ENCODE data around the gene MTA3. TPM values are rescaled to one million over a fixed set of nuclear protein-coding genes. Genes with fewer than 3 reads are reported as not detected.
"Not testable (repeated sequence)": the region's sequence is repeated elsewhere in the genome, so short reads cannot be mapped to it uniquely, and the experiment has no call there.

MTA3 gene
- total RNA-seq, 4 donors from 2014 or later = 40.0 to 73.2 (median 54.3) TPM

DNA sequence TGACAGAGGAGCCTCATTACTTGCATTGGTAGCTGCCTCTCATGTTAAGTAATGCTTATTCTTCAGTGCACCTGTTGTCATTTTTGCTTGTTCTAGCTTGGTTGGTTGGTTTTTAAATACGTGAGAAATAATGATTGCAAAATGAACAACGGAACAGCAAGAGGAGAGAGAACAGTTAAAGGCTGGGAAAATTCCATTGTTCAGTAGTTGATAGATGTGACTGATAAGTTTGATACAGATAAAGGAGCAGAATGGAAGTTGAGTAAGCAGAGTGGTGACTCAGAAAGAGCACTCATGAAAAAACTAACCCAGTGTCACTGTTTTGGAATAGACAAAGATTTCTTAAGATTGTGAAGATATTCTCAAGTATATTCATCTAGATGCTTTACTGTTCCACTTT lies 50.5 kb downstream of the MTA3 start:
- DNase-seq = no peak
- Histone ChIP-seq H3K4me1 (peaks cover 0 to 7% (median 3%) of the 10 kb centered on the region in 4 donors), H3K4me3 (no peak overlapping the region), H3K36me3 (peaks cover 0 to 10% (median 0%) of the 10 kb centered on the region in 4 donors), H3K9me3 (no peaks in the 10 kb centered on the region), H3K27me3 (no peaks in the 10 kb centered on the region), H3K27ac (no peak overlapping the region)
- no peak for TF ChIP-seq POLR2AphosphoS5 (IDR thresholded peaks at IDR 0.05)
- TF ChIP-seq EP300 (IDR thresholded peaks at IDR 0.05; ENCODE audit: low read depth) = no peak
- no peak for TF ChIP-seq POLR2A (IDR thresholded peaks at IDR 0.05)
- TF ChIP-seq, protein P1, sequence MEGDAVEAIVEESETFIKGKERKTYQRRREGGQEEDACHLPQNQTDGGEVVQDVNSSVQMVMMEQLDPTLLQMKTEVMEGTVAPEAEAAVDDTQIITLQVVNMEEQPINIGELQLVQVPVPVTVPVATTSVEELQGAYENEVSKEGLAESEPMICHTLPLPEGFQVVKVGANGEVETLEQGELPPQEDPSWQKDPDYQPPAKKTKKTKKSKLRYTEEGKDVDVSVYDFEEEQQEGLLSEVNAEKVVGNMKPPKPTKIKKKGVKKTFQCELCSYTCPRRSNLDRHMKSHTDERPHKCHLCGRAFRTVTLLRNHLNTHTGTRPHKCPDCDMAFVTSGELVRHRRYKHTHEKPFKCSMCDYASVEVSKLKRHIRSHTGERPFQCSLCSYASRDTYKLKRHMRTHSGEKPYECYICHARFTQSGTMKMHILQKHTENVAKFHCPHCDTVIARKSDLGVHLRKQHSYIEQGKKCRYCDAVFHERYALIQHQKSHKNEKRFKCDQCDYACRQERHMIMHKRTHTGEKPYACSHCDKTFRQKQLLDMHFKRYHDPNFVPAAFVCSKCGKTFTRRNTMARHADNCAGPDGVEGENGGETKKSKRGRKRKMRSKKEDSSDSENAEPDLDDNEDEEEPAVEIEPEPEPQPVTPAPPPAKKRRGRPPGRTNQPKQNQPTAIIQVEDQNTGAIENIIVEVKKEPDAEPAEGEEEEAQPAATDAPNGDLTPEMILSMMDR (IDR thresholded peaks at IDR 0.05) = no peak
- in situ Hi-C loops (cut with MboI; ENCODE audit: low pct_ligation_motif_present in 1 of 4, low pct_unique_long_range_greater_than_20kb in 1 of 4, low sequenced_read_pairs in 3 of 4) = no loop called here
- WGBS, 2 donors (ENCODE audit: low coverage in 1 of 2) = 87% methylated on average over 2 of the region's 2 CpGs
- intact Hi-C loops (cut with DNase I; ENCODE audit: low total_unique reads) = no loop called here

- DNase-seq; intact Hi-C loops (cut with DNase I; ENCODE audit: low total_unique reads); H3K9me3 ChIP-seq; H3K4me1 ChIP-seq; H3K27me3 ChIP-seq; in situ Hi-C loops (cut with MboI; ENCODE audit: low pct_ligation_motif_present in 1 of 4, low pct_unique_long_range_greater_than_20kb in 1 of 4, low sequenced_read_pairs in 3 of 4); H3K27ac ChIP-seq; H3K36me3 ChIP-seq; H3K4me3 ChIP-seq: not testable (repeated sequence)
- 91% methylated on average over 13 of the region's 26 CpGs; no CpG with 5 or more reads in 1 of the 2 donors for WGBS, 2 donors (ENCODE audit: low coverage in 1 of 2)
These were observed 53.2 kb downstream of the MTA3 start for GRCh38 chr2:42621626-42622025.

DNA sequence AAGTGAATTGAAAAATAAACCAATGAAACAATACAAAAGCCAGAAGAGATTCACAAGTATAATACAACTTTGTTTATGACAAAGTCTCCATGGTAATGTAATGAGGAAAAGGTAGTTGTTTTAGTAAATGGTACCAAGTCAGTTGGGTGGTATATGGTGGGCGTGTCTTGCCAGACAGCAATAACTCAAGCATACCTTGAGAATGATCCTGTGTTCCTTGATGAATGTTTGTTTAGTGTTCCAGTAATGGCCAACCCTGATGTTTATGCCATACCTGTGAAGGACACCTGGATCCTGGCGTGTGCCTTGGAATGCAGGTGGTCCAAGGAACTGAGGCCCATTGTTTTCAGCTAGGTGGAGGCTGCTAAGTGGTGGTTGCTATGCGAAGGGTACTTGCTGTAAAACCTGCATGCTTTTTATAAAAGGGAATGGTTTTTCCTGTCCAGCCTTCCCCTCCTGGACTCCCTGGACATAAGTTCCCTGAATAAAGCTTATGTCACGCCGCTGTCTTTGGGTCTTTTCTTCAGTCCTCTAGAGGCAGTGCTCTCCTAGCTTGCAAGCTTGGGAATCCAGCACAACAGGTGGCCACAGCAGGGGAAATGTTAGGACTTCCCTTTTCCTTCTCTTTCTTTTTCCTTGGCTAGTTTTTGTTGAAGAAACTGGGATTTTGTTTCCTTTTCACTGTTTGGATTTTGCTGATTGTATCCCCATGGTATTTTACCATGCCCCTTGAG lies 54.7 kb downstream of the MTA3 start:
- intact Hi-C loops (cut with DNase I; ENCODE audit: low total_unique reads) (no loop called here), in situ Hi-C loops (cut with MboI; ENCODE audit: low pct_ligation_motif_present in 1 of 4, low pct_unique_long_range_greater_than_20kb in 1 of 4, low sequenced_read_pairs in 3 of 4) (no loop called here)
- no peaks in the 10 kb centered on the region for H3K27me3 ChIP-seq
- H3K4me1 ChIP-seq = peaks cover 0 to 7% (median 3%) of the 10 kb centered on the region in 4 donors
- H3K27ac ChIP-seq = peak overlapping the region; percentile 68 to 80 (median 74)
- TF ChIP-seq EP300 (IDR thresholded peaks at IDR 0.05; ENCODE audit: low read depth) = no peak
- peak in 2 of 3 donors; percentile 25 to 36 for TF ChIP-seq POLR2AphosphoS5 (IDR thresholded peaks at IDR 0.05)
- TF ChIP-seq POLR2A (IDR thresholded peaks at IDR 0.05) = no peak
- TF ChIP-seq, protein P1 (IDR thresholded peaks at IDR 0.05) = peak in 2 of 5 experiments; percentile 15 to 26
- H3K4me3 ChIP-seq = no peak overlapping the region
- 38 to 51% methylated on average over 2 to 5 of the region's 5 CpGs for WGBS, 2 donors (ENCODE audit: low coverage in 1 of 2)
- no peaks in the 10 kb centered on the region for H3K36me3 ChIP-seq
- H3K9me3 ChIP-seq = no peaks in the 10 kb centered on the region
- DNase-seq = peak; percentile 52

DNA sequence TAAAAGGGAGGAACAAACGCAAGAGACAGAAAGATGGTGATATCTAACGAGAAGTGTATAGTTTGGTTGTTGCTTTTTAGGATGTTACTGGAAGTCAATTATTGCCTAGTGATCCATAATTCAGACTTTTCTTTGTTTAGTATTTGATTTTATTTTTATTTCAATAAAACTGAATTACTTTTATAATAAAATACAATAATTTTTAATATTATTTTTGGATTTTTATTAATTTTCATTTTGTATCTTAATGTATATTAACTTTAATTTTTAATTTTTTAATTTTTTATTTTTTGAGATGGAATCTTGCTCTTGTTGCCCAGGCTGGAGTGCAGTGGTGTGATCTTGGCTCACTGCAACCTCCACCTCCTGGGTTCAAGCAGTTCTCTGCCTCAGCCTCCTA lies 55.6 kb downstream of the MTA3 start:
- intact Hi-C loops (cut with DNase I; ENCODE audit: low total_unique reads) = no loop called here
- Histone ChIP-seq H3K4me3 (no peak overlapping the region), H3K27ac (peak overlapping the region; percentile 68 to 80 (median 74)), H3K36me3 (no peaks in the 10 kb centered on the region), H3K27me3 (no peaks in the 10 kb centered on the region), H3K9me3 (no peaks in the 10 kb centered on the region), H3K4me1 (peaks cover 0 to 7% (median 3%) of the 10 kb centered on the region in 4 donors)
- WGBS, 2 donors (ENCODE audit: low coverage in 1 of 2) = 93 to 98% methylated on average over 2 of the region's 2 CpGs
- TF ChIP-seq EP300 (IDR thresholded peaks at IDR 0.05; ENCODE audit: low read depth) (no peak), POLR2A (IDR thresholded peaks at IDR 0.05) (no peak), POLR2AphosphoS5 (IDR thresholded peaks at IDR 0.05) (no peak)
- TF ChIP-seq, protein P1 (IDR thresholded peaks at IDR 0.05) = no peak
- in situ Hi-C loops (cut with MboI; ENCODE audit: low pct_ligation_motif_present in 1 of 4, low pct_unique_long_range_greater_than_20kb in 1 of 4, low sequenced_read_pairs in 3 of 4) = no loop called here
- DNase-seq = no peak

DNA sequence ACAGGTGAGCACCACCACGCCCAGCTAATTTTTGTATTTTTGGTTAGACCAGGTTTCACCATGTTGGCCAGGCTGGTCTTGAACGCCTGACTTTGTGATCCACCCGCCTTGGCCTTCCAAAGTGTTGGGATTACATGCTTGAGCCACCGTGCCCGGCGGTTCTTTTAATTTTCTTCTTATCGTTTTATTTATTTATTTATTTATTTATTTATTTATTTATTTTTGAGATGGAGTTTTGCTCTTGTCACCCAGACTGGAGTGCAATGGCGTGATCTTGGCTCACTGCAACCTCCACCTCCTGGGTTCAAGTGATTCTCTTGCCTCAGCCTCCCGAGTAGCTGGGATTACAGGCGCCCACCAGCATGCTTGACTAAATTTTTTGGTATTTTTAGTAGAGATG lies 59.6 kb downstream of the MTA3 start:
- in situ Hi-C loops (cut with MboI; ENCODE audit: low pct_ligation_motif_present in 1 of 4, low pct_unique_long_range_greater_than_20kb in 1 of 4, low sequenced_read_pairs in 3 of 4); H3K36me3 ChIP-seq; H3K4me1 ChIP-seq; intact Hi-C loops (cut with DNase I; ENCODE audit: low total_unique reads); DNase-seq; H3K9me3 ChIP-seq; H3K4me3 ChIP-seq; H3K27ac ChIP-seq; H3K27me3 ChIP-seq: not testable (repeated sequence)
- WGBS, 2 donors (ENCODE audit: low coverage in 1 of 2) = 96% methylated on average over 8 to 10 of the region's 10 CpGs

Data from transverse colon (tissue), 4 donors.